Common myeloid progenitor, CD34-positive (primary cell): ENCODE results near the gene DOP1A. TPM values are rescaled to one million over a fixed set of nuclear protein-coding genes. Genes with fewer than 3 reads are reported as not detected.

Experiments used
- CTCF ChIA-PET: fragments of 350-600 bp; sonication (Branson Sonifier 250); formaldehyde crosslinking; loops from one replicate; lab custom pipeline; 2021; ENCODE audit warnings: antibody characterized with exemption; lab: Charles Lee
- POLR2A ChIA-PET: fragments of 350-600 bp; sonication (Branson Sonifier 250); formaldehyde crosslinking; loops from one replicate; lab custom pipeline; 2021; ENCODE audit warnings: antibody characterized with exemption; lab: Charles Lee
- DNase-seq, 3 donors: peaks; one replicate each; pipeline versions ENCODE4 v3.0.0 to v3.0.0-alpha.2; 2013
- H3K27ac ChIP-seq, 2 experiments: 1 replicate in 1 of 2; 2 replicates in 1 of 2; pipeline ENCODE4 v1.7.0; 2013; ENCODE audit warnings: inconsistent platforms in 2 of 2, low read length in 2 of 2, mild to moderate bottlenecking in 2 of 2, low read depth in 1 of 2, moderate library complexity in 1 of 2; ENCODE audit not compliant: severe bottlenecking in 2 of 2, insufficient read depth in 1 of 2, poor library complexity in 1 of 2
- H3K27me3 ChIP-seq, 5 experiments: replicated peaks in 2 of 5; 1 replicate in 3 of 5; 2 replicates in 2 of 5; pipeline versions ENCODE4 v1.6.1 to v1.7.0; 2013; ENCODE audit warnings: low read length in 4 of 5, mild to moderate bottlenecking in 2 of 5, moderate library complexity in 2 of 5, inconsistent platforms in 1 of 5; ENCODE audit not compliant: insufficient read depth in 5 of 5, control insufficient read depth in 4 of 5
- H3K36me3 ChIP-seq, 4 experiments: 1 replicate in 2 of 4; 2 replicates in 2 of 4; pipeline versions ENCODE4 v1.6.1 to v1.7.0; 2013; ENCODE audit warnings: low read length in 3 of 4, control low read depth in 1 of 4, mild to moderate bottlenecking in 1 of 4; ENCODE audit not compliant: control insufficient read depth in 4 of 4, insufficient read depth in 4 of 4
- H3K4me1 ChIP-seq, 4 experiments: 1 replicate in 3 of 4; 2 replicates in 1 of 4; pipeline versions ENCODE4 v1.6.1 to v1.7.1; 2013; ENCODE audit warnings: low read length in 3 of 4, mild to moderate bottlenecking in 3 of 4, control low read depth in 1 of 4, inconsistent platforms in 1 of 4, moderate library complexity in 1 of 4; ENCODE audit not compliant: control insufficient read depth in 4 of 4, insufficient read depth in 4 of 4; ENCODE audit errors: control extremely low read depth in 1 of 4
- H3K4me3 ChIP-seq, 7 experiments: 1 replicate in 4 of 7; 2 replicates in 3 of 7; pipeline versions ENCODE4 v1.5.1 to v1.7.0; 2013; ENCODE audit warnings: mild to moderate bottlenecking in 7 of 7, low read length in 6 of 7, moderate library complexity in 6 of 7, inconsistent platforms in 2 of 7, low read depth in 2 of 7, control low read depth in 1 of 7; ENCODE audit not compliant: insufficient read depth in 4 of 7, control insufficient read depth in 1 of 7; ENCODE audit errors: extremely low read depth in 1 of 7
- H3K9me3 ChIP-seq, 5 experiments: 1 replicate in 4 of 5; 2 replicates in 1 of 5; pipeline versions ENCODE4 v1.6.1 to v1.7.1; 2013; ENCODE audit warnings: low read length in 4 of 5, mild to moderate bottlenecking in 2 of 5, inconsistent platforms in 1 of 5, low read depth in 1 of 5, moderate library complexity in 1 of 5; ENCODE audit not compliant: control insufficient read depth in 4 of 5, insufficient read depth in 2 of 5; ENCODE audit errors: control extremely low read depth in 1 of 5
- WGBS: methylation state at CpG from one replicate; pipeline ENCODE4 v1.1.5; 2013; ENCODE audit not compliant: insufficient coverage; 5-methylcytosine and 5-hydroxymethylcytosine counted together
- polyA plus RNA-seq: library from polyadenylated mRNA; unstranded; fragments of 120-200 nt; gene quantifications from one replicate; pipeline ENCODE4 v1.2.1, GENCODE V29; 2013

The DOP1A gene, protein sequence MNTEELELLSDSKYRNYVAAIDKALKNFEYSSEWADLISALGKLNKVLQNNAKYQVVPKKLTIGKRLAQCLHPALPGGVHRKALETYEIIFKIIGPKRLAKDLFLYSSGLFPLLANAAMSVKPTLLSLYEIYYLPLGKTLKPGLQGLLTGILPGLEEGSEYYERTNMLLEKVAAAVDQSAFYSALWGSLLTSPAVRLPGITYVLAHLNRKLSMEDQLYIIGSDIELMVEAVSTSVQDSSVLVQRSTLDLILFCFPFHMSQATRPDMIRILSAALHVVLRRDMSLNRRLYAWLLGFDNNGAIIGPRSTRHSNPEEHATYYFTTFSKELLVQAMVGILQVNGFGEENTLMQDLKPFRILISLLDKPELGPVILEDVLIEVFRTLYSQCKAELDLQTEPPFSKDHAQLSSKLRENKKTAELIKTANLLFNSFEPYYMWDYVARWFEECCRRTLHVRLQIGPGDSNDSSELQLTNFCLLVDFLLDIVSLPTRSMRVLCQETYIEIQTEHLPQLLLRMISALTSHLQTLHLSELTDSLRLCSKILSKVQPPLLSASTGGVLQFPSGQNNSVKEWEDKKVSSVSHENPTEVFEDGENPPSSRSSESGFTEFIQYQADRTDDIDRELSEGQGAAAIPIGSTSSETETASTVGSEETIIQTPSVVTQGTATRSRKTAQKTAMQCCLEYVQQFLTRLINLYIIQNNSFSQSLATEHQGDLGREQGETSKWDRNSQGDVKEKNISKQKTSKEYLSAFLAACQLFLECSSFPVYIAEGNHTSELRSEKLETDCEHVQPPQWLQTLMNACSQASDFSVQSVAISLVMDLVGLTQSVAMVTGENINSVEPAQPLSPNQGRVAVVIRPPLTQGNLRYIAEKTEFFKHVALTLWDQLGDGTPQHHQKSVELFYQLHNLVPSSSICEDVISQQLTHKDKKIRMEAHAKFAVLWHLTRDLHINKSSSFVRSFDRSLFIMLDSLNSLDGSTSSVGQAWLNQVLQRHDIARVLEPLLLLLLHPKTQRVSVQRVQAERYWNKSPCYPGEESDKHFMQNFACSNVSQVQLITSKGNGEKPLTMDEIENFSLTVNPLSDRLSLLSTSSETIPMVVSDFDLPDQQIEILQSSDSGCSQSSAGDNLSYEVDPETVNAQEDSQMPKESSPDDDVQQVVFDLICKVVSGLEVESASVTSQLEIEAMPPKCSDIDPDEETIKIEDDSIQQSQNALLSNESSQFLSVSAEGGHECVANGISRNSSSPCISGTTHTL (N-terminal part only)
- 17.5 TPM for polyA plus RNA-seq

GRCh38 chr6:83067448-83068439, at the start of gene DOP1A:
Gene DOP1A, plus strand, starts transcription at chr6:83067671. Its CDS starts 29,307 bp downstream, at chr6:83096978.
- Histone ChIP-seq H3K4me1 (peaks cover 13 to 39% (median 32%) of the 10 kb centered on the region in 4 experiments), H3K36me3 (no peaks in the 10 kb centered on the region), H3K27ac (peak within 1 kb of the TSS; percentile 66 to 89), H3K4me3 (peak within 1 kb of the TSS; percentile 76 to 94 (median 88)), H3K9me3 (no peaks in the 10 kb centered on the region), H3K27me3 (no peaks in the 10 kb centered on the region)
- ChIA-PET CTCF (interaction anchor here (0.7 to 7.4 kb wide), 28 partner anchors 11 to 819 kb away, joined by 3 to 86 read pairs (median 6); partner anchors contain the start of genes PGM3 and RWDD2A), POLR2A (interaction anchor here (0.6 to 0.9 kb wide), 4 partner anchors 34 to 147 kb away, joined by 3 to 4 read pairs (median 3); no protein-coding TSS in a partner anchor)
- WGBS, result under 1% methylated on average over 66 of the region's 78 CpGs
- peak; percentile 95 to 98 (median 97) for DNase-seq

DNA sequence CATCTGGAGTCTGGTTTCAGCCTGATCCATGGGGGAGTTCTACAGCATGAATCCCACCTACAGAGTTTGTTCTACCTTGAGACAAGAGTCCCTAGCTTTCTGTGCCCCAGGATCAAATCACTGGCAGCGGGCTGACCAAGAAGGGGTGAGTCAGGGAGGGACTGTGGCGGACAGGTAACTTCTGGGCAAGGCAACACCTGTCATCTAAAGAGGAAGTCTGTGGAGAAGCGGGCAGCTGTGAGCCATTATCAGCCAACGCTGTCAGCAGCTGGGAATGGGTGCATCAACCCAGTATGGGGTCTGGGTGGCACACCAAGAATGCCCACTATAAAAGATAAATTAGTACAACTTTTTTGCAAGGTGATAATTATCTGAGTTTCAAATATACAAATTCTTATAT, 47.7 kb upstream of the DOP1A start:
- 94% methylated on average over 4 of the region's 4 CpGs for WGBS
- H3K4me1 ChIP-seq, result no peaks in the 10 kb centered on the region
- no peaks in the 10 kb centered on the region for H3K27me3 ChIP-seq
- ChIA-PET POLR2A (no interaction called here), CTCF (no interaction called here)
- DNase-seq, result no peak
- H3K27ac ChIP-seq, result no peak overlapping the region
- H3K36me3 ChIP-seq, result peaks cover 0 to 35% (median 13%) of the 10 kb centered on the region in 4 experiments
- H3K9me3 ChIP-seq, result peaks cover 0 to 7% (median 3%) of the 10 kb centered on the region in 5 experiments
- H3K4me3 ChIP-seq, result no peak overlapping the region

- Histone ChIP-seq H3K36me3 (peaks cover 3 to 33% (median 9%) of the 10 kb centered on the region in 4 experiments), H3K27me3 (no peaks in the 10 kb centered on the region), H3K4me1 (no peaks in the 10 kb centered on the region), H3K9me3 (peaks cover 1 to 22% (median 20%) of the 10 kb centered on the region in 5 experiments), H3K27ac (no peak overlapping the region), H3K4me3 (no peak overlapping the region)
- no peak for DNase-seq
- ChIA-PET CTCF (no interaction called here), POLR2A (no interaction called here)
- 96% methylated on average over 6 of the region's 6 CpGs for WGBS
Measured at GRCh38 chr6:83031689-83032088, 35.8 kb upstream of the DOP1A start.

DNA sequence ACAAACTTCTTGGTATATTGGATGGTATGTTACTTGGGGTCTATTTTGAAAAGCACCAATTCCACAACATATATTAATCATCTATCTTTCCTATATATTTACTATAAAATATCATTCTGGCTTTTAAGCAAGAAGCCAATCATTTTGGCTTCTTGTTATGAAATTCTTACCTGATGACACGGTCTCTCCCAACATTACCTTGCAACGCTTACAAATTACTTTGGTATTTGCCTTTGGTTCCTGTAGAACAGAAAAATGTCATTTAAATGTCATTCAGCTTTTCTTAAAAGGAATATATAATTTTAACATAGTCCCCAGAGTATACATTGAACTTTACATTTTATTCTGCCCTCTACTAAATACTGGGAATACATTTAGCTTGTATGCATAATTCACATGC, 29.2 kb upstream of the DOP1A start:
- Histone ChIP-seq H3K9me3 (peaks cover 0 to 3% (median 0%) of the 10 kb centered on the region in 5 experiments), H3K27me3 (no peaks in the 10 kb centered on the region), H3K27ac (no peak overlapping the region), H3K4me3 (no peak overlapping the region), H3K36me3 (peaks cover 0 to 11% (median 1%) of the 10 kb centered on the region in 4 experiments), H3K4me1 (no peaks in the 10 kb centered on the region)
- 100% methylated on average over 2 of the region's 2 CpGs for WGBS
- ChIA-PET POLR2A (no interaction called here), CTCF (no interaction called here)
- DNase-seq, result no peak

GRCh38 chr6:83042467-83043053, 24.9 kb upstream of the DOP1A start:
- no peak for DNase-seq
- H3K27ac ChIP-seq, result no peak overlapping the region
- H3K4me3 ChIP-seq, result no peak overlapping the region
- H3K4me1 ChIP-seq, result no peaks in the 10 kb centered on the region
- POLR2A ChIA-PET, result no interaction called here
- no peaks in the 10 kb centered on the region for H3K27me3 ChIP-seq
- no peaks in the 10 kb centered on the region for H3K36me3 ChIP-seq
- H3K9me3 ChIP-seq, result peaks cover 0 to 1% (median 0%) of the 10 kb centered on the region in 5 experiments
- CTCF ChIA-PET, result interaction anchor here (1.0 kb wide), 1 partner anchor 13 kb away, joined by 3 read pairs; no protein-coding TSS in a partner anchor
- 100% methylated on average over 2 of the region's 4 CpGs for WGBS
